GM10266 (cell line): ENCODE measurements around the gene REV3L.

Source experiments
- DNase-seq: peaks from one replicate; pipeline ENCODE4 v3.0.0; 2012; ENCODE audit errors: extremely low spot score
- TF ChIP-seq, protein P1 (sequence below): IDR thresholded peaks from 2 replicates; pipeline ENCODE4 v1.5.1; 2012; ENCODE audit warnings: mild to moderate bottlenecking, low read depth; ENCODE audit not compliant: control insufficient read depth, insufficient read depth; ENCODE audit errors: missing control alignments

REV3L gene, protein sequence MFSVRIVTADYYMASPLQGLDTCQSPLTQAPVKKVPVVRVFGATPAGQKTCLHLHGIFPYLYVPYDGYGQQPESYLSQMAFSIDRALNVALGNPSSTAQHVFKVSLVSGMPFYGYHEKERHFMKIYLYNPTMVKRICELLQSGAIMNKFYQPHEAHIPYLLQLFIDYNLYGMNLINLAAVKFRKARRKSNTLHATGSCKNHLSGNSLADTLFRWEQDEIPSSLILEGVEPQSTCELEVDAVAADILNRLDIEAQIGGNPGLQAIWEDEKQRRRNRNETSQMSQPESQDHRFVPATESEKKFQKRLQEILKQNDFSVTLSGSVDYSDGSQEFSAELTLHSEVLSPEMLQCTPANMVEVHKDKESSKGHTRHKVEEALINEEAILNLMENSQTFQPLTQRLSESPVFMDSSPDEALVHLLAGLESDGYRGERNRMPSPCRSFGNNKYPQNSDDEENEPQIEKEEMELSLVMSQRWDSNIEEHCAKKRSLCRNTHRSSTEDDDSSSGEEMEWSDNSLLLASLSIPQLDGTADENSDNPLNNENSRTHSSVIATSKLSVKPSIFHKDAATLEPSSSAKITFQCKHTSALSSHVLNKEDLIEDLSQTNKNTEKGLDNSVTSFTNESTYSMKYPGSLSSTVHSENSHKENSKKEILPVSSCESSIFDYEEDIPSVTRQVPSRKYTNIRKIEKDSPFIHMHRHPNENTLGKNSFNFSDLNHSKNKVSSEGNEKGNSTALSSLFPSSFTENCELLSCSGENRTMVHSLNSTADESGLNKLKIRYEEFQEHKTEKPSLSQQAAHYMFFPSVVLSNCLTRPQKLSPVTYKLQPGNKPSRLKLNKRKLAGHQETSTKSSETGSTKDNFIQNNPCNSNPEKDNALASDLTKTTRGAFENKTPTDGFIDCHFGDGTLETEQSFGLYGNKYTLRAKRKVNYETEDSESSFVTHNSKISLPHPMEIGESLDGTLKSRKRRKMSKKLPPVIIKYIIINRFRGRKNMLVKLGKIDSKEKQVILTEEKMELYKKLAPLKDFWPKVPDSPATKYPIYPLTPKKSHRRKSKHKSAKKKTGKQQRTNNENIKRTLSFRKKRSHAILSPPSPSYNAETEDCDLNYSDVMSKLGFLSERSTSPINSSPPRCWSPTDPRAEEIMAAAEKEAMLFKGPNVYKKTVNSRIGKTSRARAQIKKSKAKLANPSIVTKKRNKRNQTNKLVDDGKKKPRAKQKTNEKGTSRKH (N-terminal part only)

DNA sequence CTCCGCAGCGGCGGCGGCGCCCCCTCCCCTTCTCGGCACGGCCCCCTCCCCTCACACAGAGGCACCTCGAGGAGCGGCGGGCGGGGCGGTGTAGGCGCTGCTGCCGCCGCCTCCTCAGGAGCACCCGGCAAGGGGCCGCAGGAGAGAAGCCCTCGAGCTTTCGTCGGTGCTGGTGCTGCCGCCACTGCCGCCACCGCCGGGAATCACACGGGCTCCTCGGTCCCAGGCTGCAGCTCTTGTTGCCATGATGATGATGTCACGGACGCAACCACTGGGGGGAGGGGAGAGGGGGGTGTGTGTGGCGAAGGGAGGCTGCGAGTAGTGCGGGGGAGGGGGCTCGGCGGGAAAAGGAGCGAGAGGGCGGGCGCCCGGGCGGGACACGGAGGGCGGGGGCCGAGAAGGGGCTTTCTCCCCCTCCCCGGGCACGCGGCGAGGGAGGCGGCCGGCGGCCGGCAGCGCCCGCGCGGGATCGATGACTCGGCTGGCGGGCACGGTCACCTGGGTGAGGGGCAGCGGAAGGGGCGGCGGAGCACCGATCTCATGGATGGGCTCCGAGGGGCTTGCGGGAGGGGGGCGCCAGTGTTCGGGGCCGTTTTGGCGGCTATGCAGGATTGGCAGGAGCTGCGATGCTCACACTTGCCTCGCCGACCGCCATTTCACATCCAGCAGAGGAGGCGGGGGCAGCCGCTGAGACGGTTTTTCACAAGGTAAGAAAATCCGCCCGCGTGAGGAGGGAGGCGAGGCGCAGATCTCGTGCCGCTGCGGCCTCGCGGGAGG, at the start of gene REV3L:
REV3L (minus strand) TSS at position 260 of the 777 bp plus-strand sequence. CDS start 330 bp downstream, outside the sequence.
- peak; percentile 89 for DNase-seq
- TF ChIP-seq, protein P1, sequence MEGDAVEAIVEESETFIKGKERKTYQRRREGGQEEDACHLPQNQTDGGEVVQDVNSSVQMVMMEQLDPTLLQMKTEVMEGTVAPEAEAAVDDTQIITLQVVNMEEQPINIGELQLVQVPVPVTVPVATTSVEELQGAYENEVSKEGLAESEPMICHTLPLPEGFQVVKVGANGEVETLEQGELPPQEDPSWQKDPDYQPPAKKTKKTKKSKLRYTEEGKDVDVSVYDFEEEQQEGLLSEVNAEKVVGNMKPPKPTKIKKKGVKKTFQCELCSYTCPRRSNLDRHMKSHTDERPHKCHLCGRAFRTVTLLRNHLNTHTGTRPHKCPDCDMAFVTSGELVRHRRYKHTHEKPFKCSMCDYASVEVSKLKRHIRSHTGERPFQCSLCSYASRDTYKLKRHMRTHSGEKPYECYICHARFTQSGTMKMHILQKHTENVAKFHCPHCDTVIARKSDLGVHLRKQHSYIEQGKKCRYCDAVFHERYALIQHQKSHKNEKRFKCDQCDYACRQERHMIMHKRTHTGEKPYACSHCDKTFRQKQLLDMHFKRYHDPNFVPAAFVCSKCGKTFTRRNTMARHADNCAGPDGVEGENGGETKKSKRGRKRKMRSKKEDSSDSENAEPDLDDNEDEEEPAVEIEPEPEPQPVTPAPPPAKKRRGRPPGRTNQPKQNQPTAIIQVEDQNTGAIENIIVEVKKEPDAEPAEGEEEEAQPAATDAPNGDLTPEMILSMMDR = no peak

DNA sequence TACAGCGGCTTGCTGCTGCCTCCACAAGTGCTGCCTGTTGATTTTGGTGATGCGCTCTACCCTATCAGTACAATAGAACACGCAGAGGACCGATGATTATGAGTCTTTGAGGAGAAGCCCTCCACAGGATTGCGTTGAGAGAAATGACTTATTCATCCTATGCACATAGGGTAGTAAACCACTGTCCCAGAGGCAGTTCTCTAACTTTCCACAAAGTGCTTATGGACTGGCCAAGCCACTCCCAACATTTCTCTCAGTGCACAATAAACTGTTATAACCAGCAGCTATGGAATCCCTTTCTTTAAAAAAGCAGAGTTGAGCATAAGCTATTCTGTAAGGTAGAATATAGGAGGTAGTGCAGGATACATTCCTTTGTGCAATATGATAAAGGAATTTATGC, 48.2 kb upstream of the REV3L start:
- no peak for DNase-seq
- TF ChIP-seq, protein P1 = no peak

DNA sequence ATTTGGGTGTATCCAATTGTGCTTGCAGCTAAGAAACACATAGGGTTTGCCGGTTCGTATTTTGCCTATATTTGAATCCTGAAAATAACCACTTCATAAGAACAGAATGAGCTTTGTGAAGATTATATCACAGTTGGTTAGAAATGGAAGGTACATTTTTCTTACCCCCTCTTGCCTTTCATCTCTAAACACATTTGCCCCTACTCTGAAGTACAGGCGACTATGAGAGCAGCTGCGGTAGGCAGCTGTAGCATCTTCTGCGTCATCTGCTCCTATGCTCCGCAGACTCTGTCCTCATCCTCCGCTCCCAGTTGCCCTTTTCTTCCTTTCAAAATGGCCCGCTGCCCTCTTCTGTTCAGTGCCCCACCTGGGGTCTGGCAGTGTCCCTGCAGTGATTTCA, 47.6 kb upstream of the REV3L start:
- DNase-seq = no peak

DNA sequence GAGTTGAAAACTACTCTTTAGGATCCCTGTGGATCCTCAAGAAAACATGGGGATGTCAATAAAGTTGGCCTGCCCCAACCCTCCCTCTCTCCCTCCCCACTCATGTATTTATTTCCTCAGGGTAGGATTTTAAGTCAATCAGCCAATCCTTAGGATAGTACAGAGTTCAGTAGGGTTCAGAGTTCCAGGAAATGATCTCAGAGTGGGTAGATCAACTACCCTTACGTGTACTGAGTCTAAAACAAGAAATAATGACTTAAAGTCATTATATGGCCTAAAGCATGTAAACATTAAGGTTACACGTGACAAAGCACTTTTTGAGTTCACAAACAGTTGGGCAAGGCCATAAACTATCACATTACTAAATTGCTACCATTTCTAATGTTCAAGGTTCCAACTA, 47.2 kb upstream of the REV3L start:
- TF ChIP-seq, protein P1 = no peak
- DNase-seq = no peak

More for the DNA sequence above, 47.6 kb upstream of the REV3L start:
- TF ChIP-seq, protein P1 = no peak

DNA sequence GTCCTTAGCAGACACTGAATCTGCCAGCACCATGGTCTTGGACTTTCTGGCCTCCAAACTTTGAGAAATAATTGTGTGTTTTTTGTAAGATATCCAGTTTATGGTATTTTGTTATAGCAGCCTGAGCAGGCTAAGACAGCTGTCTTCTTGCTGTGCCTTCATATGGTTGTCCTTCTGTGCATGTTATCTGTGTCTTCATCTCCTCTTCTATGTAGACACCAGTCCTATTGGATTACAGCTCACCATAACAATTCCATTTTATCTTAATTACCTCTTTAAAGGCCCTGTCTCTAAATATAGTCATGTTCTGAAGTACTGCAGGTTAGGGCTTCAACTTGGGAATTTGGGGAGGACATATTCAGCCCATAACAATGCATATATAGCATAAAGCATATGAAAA, 44.3 kb upstream of the REV3L start:
- TF ChIP-seq, protein P1 = no peak
- no peak for DNase-seq

DNA sequence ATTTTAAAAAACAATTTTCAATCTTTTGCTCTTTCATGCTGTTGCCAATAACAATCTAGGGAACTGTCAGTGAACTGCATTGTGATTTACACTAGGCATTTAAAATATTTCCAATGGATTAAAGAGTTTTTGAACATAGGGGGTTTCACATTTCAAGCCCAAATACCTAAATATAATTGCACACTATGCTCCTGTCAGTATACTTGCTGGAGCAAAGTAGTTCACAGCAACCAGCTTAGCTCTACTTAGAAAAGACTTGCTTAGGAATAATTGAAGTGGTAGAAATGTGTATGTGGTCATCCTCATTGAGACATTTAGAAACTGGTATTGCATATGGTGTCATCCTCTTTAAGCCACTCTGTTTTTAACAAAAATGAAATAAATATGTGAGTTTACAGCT, 41.7 kb upstream of the REV3L start:
- TF ChIP-seq, protein P1 = no peak
- DNase-seq = no peak
